ENCODE data around the gene UBL5.

GRCh38 chr19:9796113-9796773 is 31.5 kb upstream of the UBL5 start:
- TF ChIP-seq MEF2A (IDR thresholded peaks at IDR 0.05; ENCODE audit: borderline replicate concordance, low read depth) (no peak), RAD21 (IDR thresholded peaks at IDR 0.05; ENCODE audit: low read length) (peak; percentile 97), IRF3 (IDR thresholded peaks at IDR 0.05; ENCODE audit: low read depth, low read length) (no peak), EP300 (IDR thresholded peaks at IDR 0.05; ENCODE audit: borderline replicate concordance in 1 of 2, low read depth in 1 of 2, low read length in 1 of 2) (peak in 1 of 2 experiments; percentile 37; a peak in 1 of 4 replicates)
